AG20443 (cell line): ENCODE results near the gene SPEF2.

Experiments used
- DNase-seq: peaks from one replicate; pipeline ENCODE4 v3.0.0; 2012; ENCODE audit warnings: low spot score, mixed read lengths

The SPEF2 gene

GRCh38 chr5:35617435-35618303, at the start of gene SPEF2:
SPEF2 (plus strand) TSS chr5:35617863; CDS start chr5:35617998, 135 bp downstream.
- peak; percentile 92 for DNase-seq

- no peak for DNase-seq
These were observed 42.1 kb upstream of the SPEF2 start for GRCh38 chr5:35575578-35575977.

GRCh38 chr5:35587419-35587818, 30.2 kb upstream of the SPEF2 start:
- DNase-seq, result no peak

GRCh38 chr5:35593338-35593737, 24.3 kb upstream of the SPEF2 start:
- no peak for DNase-seq

GRCh38 chr5:35598707-35599370, 18.8 kb upstream of the SPEF2 start:
- DNase-seq, result no peak

- DNase-seq, result no peak
These were observed 17.1 kb upstream of the SPEF2 start for GRCh38 chr5:35600591-35600990.

- DNase-seq, result no peak
These were observed 8.5 kb upstream of the SPEF2 start for GRCh38 chr5:35608881-35609779.

- no peak for DNase-seq
These were observed 616 bp upstream of the SPEF2 start for GRCh38 chr5:35617060-35617434.

- DNase-seq, result peak; percentile 47
These were observed 607 bp downstream of the SPEF2 start for GRCh38 chr5:35618304-35618636.

GRCh38 chr5:35618781-35619180, 1.1 kb downstream of the SPEF2 start:
- DNase-seq, result peak; percentile 18

GRCh38 chr5:35622974-35623373, 5.3 kb downstream of the SPEF2 start:
- DNase-seq, result no peak

- DNase-seq, result no peak
These were observed 6.3 kb downstream of the SPEF2 start for GRCh38 chr5:35623991-35624390.

GRCh38 chr5:35626108-35626507, 8.4 kb downstream of the SPEF2 start:
- DNase-seq, result peak; percentile 19

- DNase-seq, result no peak
These were observed 8.9 kb downstream of the SPEF2 start for GRCh38 chr5:35626553-35626952.

GRCh38 chr5:35634326-35634725, 16.7 kb downstream of the SPEF2 start:
- no peak for DNase-seq

- DNase-seq, result no peak
These were observed 23.0 kb downstream of the SPEF2 start for GRCh38 chr5:35640623-35641022.

- DNase-seq, result no peak
These were observed 26.9 kb downstream of the SPEF2 start for GRCh38 chr5:35644543-35644942.

GRCh38 chr5:35647128-35647527, 29.5 kb downstream of the SPEF2 start:
- no peak for DNase-seq

GRCh38 chr5:35647712-35648111, 30.0 kb downstream of the SPEF2 start:
- DNase-seq, result no peak

- DNase-seq, result peak; percentile 67
These were observed 33.5 kb downstream of the SPEF2 start for GRCh38 chr5:35651002-35651756.

- peak; percentile 26 for DNase-seq
These were observed 39.1 kb downstream of the SPEF2 start for GRCh38 chr5:35656721-35657120.

GRCh38 chr5:35657877-35658276, 40.2 kb downstream of the SPEF2 start:
- no peak for DNase-seq
